Psoas muscle (tissue), 8 donors: ENCODE data around the gene RAMP1. TPM values are rescaled to one million over a fixed set of nuclear protein-coding genes. Genes with fewer than 3 reads are reported as not detected.

Source experiments
- ATAC-seq, 4 donors: fragments of 200-7000 bp; cut with Tn5 transposase; one replicate each; pipeline ENCODE4 v1.9.1; 2020; ENCODE audit warnings: moderate library complexity in 3 of 4, mild to moderate bottlenecking in 2 of 4
- DNase-seq, 2 donors: peaks; one replicate each; pipeline ENCODE4 v3.0.0-alpha.2; 2020
- H3K27ac ChIP-seq: fragments of 200-600 bp; one replicate; pipeline ENCODE4 v1.8.0; 2022
- H3K27me3 ChIP-seq, 3 donors: fragments of 200-600 bp in 1 of 3; one replicate each; pipeline versions ENCODE4 v1.6.1 to v1.8.0; 2013 to 2022; ENCODE audit warnings: low read length in 2 of 3, mild to moderate bottlenecking in 2 of 3, moderate library complexity in 1 of 3; ENCODE audit not compliant: insufficient read depth in 3 of 3
- H3K36me3 ChIP-seq, 2 donors: fragments of 200-600 bp in 1 of 2; one replicate each; pipeline versions ENCODE4 v1.6.1 to v1.8.0; 2013 to 2022; ENCODE audit warnings: low read depth in 1 of 2, mild to moderate bottlenecking in 1 of 2, moderate library complexity in 1 of 2; ENCODE audit not compliant: insufficient read depth in 1 of 2
- H3K4me1 ChIP-seq: fragments of 200-600 bp; one replicate; pipeline ENCODE4 v1.8.0; 2022
- H3K4me3 ChIP-seq: fragments of 200-600 bp; one replicate; pipeline ENCODE4 v1.8.0; 2022; ENCODE audit warnings: mild to moderate bottlenecking
- H3K9me3 ChIP-seq: fragments of 200-600 bp; one replicate; pipeline ENCODE4 v1.8.0; 2022
- CTCF ChIP-seq: fragments of 200-600 bp; IDR thresholded peaks from one replicate; pipeline ENCODE4 v1.8.0; 2022; ENCODE audit warnings: antibody characterized with exemption
- WGBS, 3 donors: extraction: QIAGEN DNeasy Blood & Tissue Kit; methylation state at CpG; one replicate each; pipeline versions ENCODE4 v1.1.6 to v1.1.7; 2013; 5-methylcytosine and 5-hydroxymethylcytosine counted together
- intact Hi-C, 2 donors: fragments of 100-400 bp; cut with DNase I; formaldehyde crosslinking; loops; one replicate each; pipeline versions ENCODE4 v1.11.0 to v1.14.2; 2022
- polyA plus RNA-seq, 3 donors: library from polyadenylated mRNA; stranded (reverse); fragments of 200-250 nt; gene quantifications; one replicate each; pipeline ENCODE4 v1.2.3, GENCODE V29; 2013
- total RNA-seq, 4 donors: library from RNA; stranded (reverse); fragmentation: NEBNext Ultra II Directional in 2 of 4; extraction: Animal tissue kit (Norgen Biotek cat#: 25700) in 2 of 4; gene quantifications; one replicate each; pipeline versions ENCODE4 v1.2.1 to v1.2.4, GENCODE V29; 2021 to 2023
- donor health status: healthy with polysubstance abuse.
- donor health status: DM: no; HTN: no; CAD: no; lungs with moderate emphysema.
- donor health status: Bipolar disorder and iron deficiency.
- donor health status: healthy.
- donor health status: DM: yes; HTN: yes; CAD: no.
- donor health status: DM: no; HTN: no; CAD: no.
- donor health status: DM: no; HTN: no; CAD: no.
- donor health status: DM: yes; HTN: yes; CAD: no.

The RAMP1 gene
- total and polyA plus RNA-seq, 7 donors: 32.8 to 367 (median 91.9) TPM

- peak; percentile 86 to 94 (median 93) for ATAC-seq
- Histone ChIP-seq H3K9me3 (peaks cover 8% of the 10 kb centered on the region), H3K4me3 (peak overlapping the region; percentile 24), H3K36me3 (no peaks in the 10 kb centered on the region), H3K4me1 (peaks cover 23% of the 10 kb centered on the region), H3K27me3 (no peaks in the 10 kb centered on the region), H3K27ac (peak overlapping the region; percentile 93)
- no peak for TF ChIP-seq CTCF
- DNase-seq: peak; percentile 77 to 88
- 9 to 14% (median 12%) methylated on average over 15 of the region's 15 CpGs for WGBS, 3 donors
- intact Hi-C loops: loop anchor here (5.0 to 10.0 kb wide), 2 partner anchors 62 to 240 kb away; partner anchors contain the start of gene UBE2F (in 1 of the 2)
Observed at GRCh38 chr2:237904831-237905599, 45.6 kb downstream of the RAMP1 start.

- intact Hi-C loops: loop anchor here (5.0 to 10.0 kb wide), 2 partner anchors 60 to 238 kb away; partner anchors contain the start of gene UBE2F (in 1 of the 2)
- DNase-seq (no peak), ATAC-seq (no peak)
- Histone ChIP-seq H3K27ac (peak overlapping the region; percentile 93), H3K36me3 (no peaks in the 10 kb centered on the region), H3K27me3 (no peaks in the 10 kb centered on the region), H3K4me3 (no peak overlapping the region), H3K9me3 (peaks cover 8% of the 10 kb centered on the region), H3K4me1 (peaks cover 20% of the 10 kb centered on the region)
- WGBS, 3 donors: 92 to 98% (median 93%) methylated on average over 1 of the region's 1 CpG
- TF ChIP-seq CTCF: no peak
Observed at GRCh38 chr2:237907144-237907543, 47.7 kb downstream of the RAMP1 start.

GRCh38 chr2:237909075-237909695 is 49.8 kb downstream of the RAMP1 start:
- DNase-seq (no peak), ATAC-seq (no peak)
- peaks cover 8% of the 10 kb centered on the region for H3K9me3 ChIP-seq
- no peak for TF ChIP-seq CTCF
- no peaks in the 10 kb centered on the region for H3K27me3 ChIP-seq
- H3K4me3 ChIP-seq: no peak overlapping the region
- peaks cover 15% of the 10 kb centered on the region for H3K4me1 ChIP-seq
- peak overlapping the region; percentile 19 for H3K27ac ChIP-seq
- H3K36me3 ChIP-seq: no peaks in the 10 kb centered on the region
- intact Hi-C loops: loop anchor here (5.0 to 10.0 kb wide), 2 partner anchors 58 to 236 kb away; partner anchors contain the start of gene UBE2F (in 1 of the 2)
- 89 to 90% (median 90%) methylated on average over 13 of the region's 13 CpGs for WGBS, 3 donors

- H3K4me3 ChIP-seq: no peak overlapping the region
- TF ChIP-seq CTCF: no peak
- DNase-seq: no peak
- H3K27ac ChIP-seq: peak overlapping the region; percentile 16
- H3K36me3 ChIP-seq: no peaks in the 10 kb centered on the region
- ATAC-seq: no peak
- H3K4me1 ChIP-seq: peaks cover 8% of the 10 kb centered on the region
- H3K27me3 ChIP-seq: no peaks in the 10 kb centered on the region
- WGBS, 3 donors: 88 to 90% (median 88%) methylated on average over 14 of the region's 14 CpGs
- intact Hi-C loops: loop anchor here (5.0 to 10.0 kb wide), 2 partner anchors 57 to 235 kb away; partner anchors contain the start of gene UBE2F (in 1 of the 2)
- peaks cover 8% of the 10 kb centered on the region for H3K9me3 ChIP-seq
Observed at GRCh38 chr2:237909801-237910475, 50.5 kb downstream of the RAMP1 start.
